IMR-90 (cell line): ENCODE measurements around the gene CBL. TPM values are rescaled to one million over a fixed set of nuclear protein-coding genes. Genes with fewer than 3 reads are reported as not detected.

Source experiments
- ATAC-seq: fragments of 200-7000 bp; cut with Tn5 transposase; 2 replicates; pipeline ENCODE4 v1.9.1; 2020; ENCODE audit warnings: low read depth, mild to moderate bottlenecking, moderate library complexity
- BruUV-seq: library from RNA; stranded (reverse); fragments of 400-500 nt; replicated peaks from 2 replicates; lab custom pipeline; 2021; lab: Mats Ljungman, UMichigan
- CTCF ChIA-PET: fragments of 300-600 bp; formaldehyde crosslinking; extraction: SDS; loops from one replicate; lab custom pipeline; 2021; ENCODE audit warnings: antibody characterized with exemption; lab: Yijun Ruan, JAX
- POLR2A ChIA-PET: fragments of 300-600 bp; sonication (Branson Sonifier 250); formaldehyde crosslinking; loops from one replicate; lab custom pipeline; 2022; ENCODE audit warnings: antibody characterized with exemption; ENCODE audit not compliant: unreplicated experiment; lab: Charles Lee
- DNase-seq: peaks from one replicate; pipeline ENCODE4 v3.0.0; 2013
- H2AFZ ChIP-seq: replicated peaks from 2 replicates; pipeline ENCODE3; 2013; ENCODE audit warnings: low read length, mild to moderate bottlenecking; ENCODE audit not compliant: poor library complexity
- H2AK5ac ChIP-seq: 2 replicates; pipeline ENCODE4 v1.6.1; 2013; ENCODE audit warnings: low read depth, low read length, inconsistent platforms
- H2AK9ac ChIP-seq: replicated peaks from 2 replicates; pipeline ENCODE3; 2013; ENCODE audit warnings: mild to moderate bottlenecking, low read depth, low read length, moderate library complexity; ENCODE audit not compliant: poor library complexity
- H2BK120ac ChIP-seq: 2 replicates; pipeline ENCODE4 v1.6.1; 2013; ENCODE audit warnings: low read depth, low read length, inconsistent platforms
- H2BK15ac ChIP-seq: 3 replicates; pipeline ENCODE4 v1.6.1; 2013; ENCODE audit warnings: low read depth, low read length, inconsistent platforms
- H2BK20ac ChIP-seq: 2 replicates; pipeline ENCODE4 v1.6.1; 2013; ENCODE audit warnings: low read depth, mild to moderate bottlenecking, inconsistent platforms, low read length, moderate library complexity
- H2BK5ac ChIP-seq: 2 replicates; pipeline ENCODE4 v1.6.1; 2013; ENCODE audit warnings: mild to moderate bottlenecking, low read depth, low read length, inconsistent platforms; ENCODE audit not compliant: poor library complexity, severe bottlenecking
- H3K14ac ChIP-seq: replicated peaks from 2 replicates; pipeline ENCODE4 v1.6.1; 2013; ENCODE audit warnings: low read depth, low read length, inconsistent platforms
- H3K18ac ChIP-seq: 2 replicates; pipeline ENCODE4 v1.6.1; 2013; ENCODE audit warnings: low read depth, low read length, control low read depth
- H3K23ac ChIP-seq: 2 replicates; pipeline ENCODE4 v1.6.1; 2013; ENCODE audit warnings: low read depth, low read length, inconsistent platforms
- H3K27ac ChIP-seq: 2 replicates; pipeline ENCODE4 v1.5.1; 2013; ENCODE audit warnings: mild to moderate bottlenecking, control low read depth, low read length; ENCODE audit not compliant: insufficient read depth
- H3K27me3 ChIP-seq: 2 replicates; pipeline ENCODE4 v1.6.1; 2013; ENCODE audit warnings: low read length; ENCODE audit not compliant: control insufficient read depth, insufficient read depth
- H3K36me3 ChIP-seq: 2 replicates; pipeline ENCODE4 v1.6.1; 2013; ENCODE audit warnings: low read length, mixed read lengths; ENCODE audit not compliant: control insufficient read depth, insufficient read depth
- H3K4ac ChIP-seq: 2 replicates; pipeline ENCODE4 v1.6.1; 2013; ENCODE audit warnings: low read depth, low read length, inconsistent platforms
- H3K4me1 ChIP-seq: 2 replicates; pipeline ENCODE4 v1.6.1; 2013; ENCODE audit warnings: low read length, mixed read lengths; ENCODE audit not compliant: control insufficient read depth, insufficient read depth
- H3K4me2 ChIP-seq: 2 replicates; pipeline ENCODE4 v1.6.1; 2013; ENCODE audit warnings: low read depth, mild to moderate bottlenecking, control low read depth, low read length, moderate library complexity
- H3K4me3 ChIP-seq: 2 replicates; pipeline ENCODE4 v1.5.1; 2013; ENCODE audit warnings: low read depth, mild to moderate bottlenecking, control low read depth, low read length, moderate library complexity; ENCODE audit not compliant: insufficient read depth
- H3K56ac ChIP-seq: 2 replicates; pipeline ENCODE4 v1.6.1; 2013; ENCODE audit warnings: low read length, inconsistent platforms; ENCODE audit not compliant: insufficient read depth; ENCODE audit errors: extremely low read depth
- H3K79me1 ChIP-seq, 2 experiments: 2 replicates each; pipeline ENCODE4 v1.6.1; 2013; ENCODE audit warnings: low read length in 2 of 2, inconsistent platforms in 1 of 2, low read depth in 1 of 2
- H3K9ac ChIP-seq: 2 replicates; pipeline ENCODE4 v1.6.1; 2013; ENCODE audit warnings: low read depth, low read length, control low read depth
- H3K9me1 ChIP-seq: 2 replicates; pipeline ENCODE4 v1.6.1; 2013; ENCODE audit warnings: low read length, inconsistent platforms; ENCODE audit not compliant: insufficient read depth
- H3K9me3 ChIP-seq: 2 replicates; pipeline ENCODE4 v1.6.1; 2013; ENCODE audit warnings: low read length; ENCODE audit not compliant: control insufficient read depth, insufficient read depth
- H4K20me1 ChIP-seq: 2 replicates; pipeline ENCODE4 v1.6.1; 2013; ENCODE audit warnings: low read length, inconsistent platforms; ENCODE audit not compliant: insufficient read depth
- H4K5ac ChIP-seq: 2 replicates; pipeline ENCODE4 v1.6.1; 2013; ENCODE audit warnings: mild to moderate bottlenecking, low read depth, low read length, control low read depth
- H4K8ac ChIP-seq, 2 experiments: 2 replicates each; pipeline ENCODE4 v1.6.1; 2013; ENCODE audit warnings: low read depth in 2 of 2, low read length in 2 of 2, control low read depth in 1 of 2, inconsistent platforms in 1 of 2
- H4K91ac ChIP-seq: 2 replicates; pipeline ENCODE4 v1.6.1; 2013; ENCODE audit warnings: low read depth, low read length, inconsistent platforms; ENCODE audit not compliant: insufficient read depth
- BHLHE40 ChIP-seq: fragments of 150-350 bp; IDR thresholded peaks from 2 replicates; pipeline ENCODE4 v1.6.1; 2016; ENCODE audit warnings: mild to moderate bottlenecking, low read depth, low read length
- CEBPB ChIP-seq: IDR thresholded peaks from 2 replicates; pipeline ENCODE4 v1.6.1; 2012; ENCODE audit warnings: low read depth, low read length, improper control_type of control experiment
- CHD1 ChIP-seq: IDR thresholded peaks from 2 replicates; pipeline ENCODE4 v1.6.1; 2012; ENCODE audit warnings: low read depth, low read length, improper control_type of control experiment
- CTCF ChIP-seq: conservative IDR thresholded peaks from 2 replicates; pipeline ENCODE4 v1.5.1; 2012; ENCODE audit warnings: mild to moderate bottlenecking, low read depth, low read length, improper control_type of control experiment
- FOS ChIP-seq: fragments of 150-350 bp; IDR thresholded peaks from 2 replicates; pipeline ENCODE4 v1.6.1; 2016; ENCODE audit warnings: low read depth, low read length
- MAFK ChIP-seq: IDR thresholded peaks from 2 replicates; pipeline ENCODE4 v1.6.1; 2012; ENCODE audit warnings: low read depth, low read length, improper control_type of control experiment
- MAZ ChIP-seq: IDR thresholded peaks from 2 replicates; pipeline ENCODE4 v1.6.1; 2012; ENCODE audit warnings: low read depth, mild to moderate bottlenecking, low read length, improper control_type of control experiment, moderate library complexity, borderline replicate concordance
- MXI1 ChIP-seq: IDR thresholded peaks from 2 replicates; pipeline ENCODE4 v1.6.1; 2012; ENCODE audit warnings: low read depth, mild to moderate bottlenecking, low read length, moderate library complexity, borderline replicate concordance
- NFE2L2 ChIP-seq: fragments of 150-350 bp; IDR thresholded peaks from 2 replicates; pipeline ENCODE4 v1.6.1; 2016; ENCODE audit warnings: low read depth, mild to moderate bottlenecking, low read length
- POLR2A ChIP-seq: IDR thresholded peaks from 2 replicates; pipeline ENCODE4 v1.6.1; 2012; ENCODE audit warnings: mild to moderate bottlenecking, low read depth, low read length
- RAD21 ChIP-seq: IDR thresholded peaks from 2 replicates; pipeline ENCODE4 v1.6.1; 2012; ENCODE audit warnings: low read length, improper control_type of control experiment
- RCOR1 ChIP-seq: IDR thresholded peaks from 2 replicates; pipeline ENCODE4 v1.6.1; 2012; ENCODE audit warnings: mild to moderate bottlenecking, low read length, improper control_type of control experiment; ENCODE audit not compliant: insufficient replicate concordance
- RFX5 ChIP-seq: IDR thresholded peaks from 2 replicates; pipeline ENCODE4 v1.8.0; 2012; ENCODE audit warnings: low read depth, mild to moderate bottlenecking, low read length, moderate library complexity
- SMC3 ChIP-seq: fragments of 150-350 bp; IDR thresholded peaks from 2 replicates; pipeline ENCODE4 v1.6.1; 2016; ENCODE audit warnings: low read depth, mild to moderate bottlenecking, antibody characterized with exemption, low read length, moderate library complexity
- WGBS, 2 experiments: methylation state at CpG; one replicate each; pipeline versions ENCODE4 v1.1.5 to v1.1.7; 2013; ENCODE audit warnings: missing lambda C conversion rate in 2 of 2; ENCODE audit not compliant: insufficient read length in 1 of 2; ENCODE audit errors: extremely low coverage in 2 of 2; 5-methylcytosine and 5-hydroxymethylcytosine counted together
- dilution Hi-C: fragments of 300-500 bp; cut with HindIII; formaldehyde crosslinking; loops from one replicate; pipeline ENCODE4 v1.14.3; 2018; ENCODE audit warnings: low sequenced_read_pairs; ENCODE audit not compliant: unreplicated experiment
- in situ Hi-C: fragments of 300-500 bp; cut with MboI; formaldehyde crosslinking; loops from 3 replicates; pipeline ENCODE4 v1.14.3; 2019; ENCODE audit warnings: low sequenced_read_pairs, inconsistent platforms, mixed read lengths
- intact Hi-C: fragments of 100-400 bp; cut with micrococcal nuclease; formaldehyde crosslinking; loops from 2 replicates; pipeline ENCODE4 v1.10.0; 2022
- polyA plus RNA-seq, 3 experiments: library from polyadenylated mRNA; depleted of rRNA; stranded (reverse); fragments of >200 nt; gene quantifications; 2 replicates each; pipeline ENCODE4 v1.2.3, GENCODE V29; 2012; ENCODE audit warnings: low replicate concordance in 1 of 3
- total RNA-seq: library from RNA; depleted of rRNA; stranded (reverse); fragments of >200 nt; gene quantifications from 2 replicates; pipeline ENCODE4 v1.2.3, GENCODE V29; 2012
- TF ChIP-seq, protein P1 (sequence below): fragments of 150-350 bp; IDR thresholded peaks from 2 replicates; pipeline ENCODE4 v1.6.1; 2016; ENCODE audit warnings: low read depth, mild to moderate bottlenecking, low read length, moderate library complexity, borderline replicate concordance
- TF ChIP-seq, protein P2 (sequence below): fragments of 150-350 bp; IDR thresholded peaks from 2 replicates; pipeline ENCODE4 v1.6.1; 2017; ENCODE audit warnings: mild to moderate bottlenecking, antibody characterized with exemption, low read length, low read depth

The CBL gene
- total and polyA plus RNA-seq, 2 of the 4 experiments (the other 2 are of a cell fraction) = 6.1 to 11.8 TPM

DNA sequence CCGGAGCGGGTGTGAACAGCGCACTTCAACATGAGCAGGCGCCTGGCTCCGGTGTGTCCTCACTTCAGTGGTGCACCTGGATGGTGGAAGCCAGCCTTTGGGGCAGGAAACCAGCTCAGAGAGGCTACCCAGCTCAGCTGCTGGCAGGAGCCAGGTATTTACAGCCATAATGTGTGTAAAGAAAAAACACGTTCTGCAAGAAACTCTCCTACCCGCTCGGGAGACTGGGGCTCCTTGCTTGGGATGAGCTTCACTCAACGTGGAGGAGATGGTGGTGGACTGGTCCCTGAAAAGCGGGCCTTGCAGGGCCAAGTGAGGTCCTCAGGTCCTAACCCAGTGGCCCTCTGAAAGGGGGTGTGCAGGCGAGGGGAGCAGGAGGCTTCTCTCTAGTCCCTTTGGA, 103.3 kb downstream of the CBL start:
- Histone ChIP-seq H4K91ac (no peak overlapping the region), H3K14ac (no peak overlapping the region), H2BK20ac (no peak overlapping the region), H2AFZ (no peak overlapping the region), H3K9me3 (no peaks in the 10 kb centered on the region), H3K9me1 (peaks cover 11% of the 10 kb centered on the region; the same call in 1 of the 2 replicates), H3K27me3 (no peaks in the 10 kb centered on the region), H2AK5ac (no peak overlapping the region), H2AK9ac (no peak overlapping the region), H3K4me1 (peaks cover 8% of the 10 kb centered on the region), H3K79me1 (peaks cover 4 to 34% of the 10 kb centered on the region in 2 experiments; a peak in 3 of 4 replicates), H3K18ac (no peak overlapping the region), H2BK5ac (no peak overlapping the region), H3K23ac (no peak overlapping the region), H3K4me3 (no peak overlapping the region), H4K20me1 (peaks cover 9% of the 10 kb centered on the region), H3K56ac (no peak overlapping the region), H3K4me2 (no peak overlapping the region), H2BK15ac (no peak overlapping the region), H2BK120ac (no peak overlapping the region), H3K36me3 (peaks cover 59% of the 10 kb centered on the region), H3K4ac (no peak overlapping the region), H3K27ac (no peak overlapping the region), H4K5ac (no peak overlapping the region), H4K8ac (no peak overlapping the region), H3K9ac (no peak overlapping the region)
- intact Hi-C loops (no loop called here), in situ Hi-C loops (no loop called here), dilution Hi-C loops (no loop called here)
- no TSS peak for BruUV-seq
- no peak for DNase-seq
- ATAC-seq = no peak
- ChIA-PET CTCF (interaction anchor here (0.6 to 1.5 kb wide), 2 partner anchors 26 to 29 kb away, joined by 3 to 7 read pairs; no protein-coding TSS in a partner anchor), POLR2A (no interaction called here)
- WGBS, 2 experiments = 97% methylated on average over 5 of the region's 11 CpGs; no CpG with 5 or more reads in 1 of the 2 experiments
- TF ChIP-seq CEBPB (no peak), RAD21 (no peak), BHLHE40 (no peak), MAFK (no peak), POLR2A (no peak), FOS (no peak), CHD1 (no peak), MAZ (no peak), RFX5 (no peak), CTCF (no peak), NFE2L2 (no peak), RCOR1 (no peak), SMC3 (no peak), MXI1 (no peak)
- TF ChIP-seq, protein P1, sequence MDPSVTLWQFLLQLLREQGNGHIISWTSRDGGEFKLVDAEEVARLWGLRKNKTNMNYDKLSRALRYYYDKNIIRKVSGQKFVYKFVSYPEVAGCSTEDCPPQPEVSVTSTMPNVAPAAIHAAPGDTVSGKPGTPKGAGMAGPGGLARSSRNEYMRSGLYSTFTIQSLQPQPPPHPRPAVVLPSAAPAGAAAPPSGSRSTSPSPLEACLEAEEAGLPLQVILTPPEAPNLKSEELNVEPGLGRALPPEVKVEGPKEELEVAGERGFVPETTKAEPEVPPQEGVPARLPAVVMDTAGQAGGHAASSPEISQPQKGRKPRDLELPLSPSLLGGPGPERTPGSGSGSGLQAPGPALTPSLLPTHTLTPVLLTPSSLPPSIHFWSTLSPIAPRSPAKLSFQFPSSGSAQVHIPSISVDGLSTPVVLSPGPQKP = no peak
- TF ChIP-seq, protein P2, sequence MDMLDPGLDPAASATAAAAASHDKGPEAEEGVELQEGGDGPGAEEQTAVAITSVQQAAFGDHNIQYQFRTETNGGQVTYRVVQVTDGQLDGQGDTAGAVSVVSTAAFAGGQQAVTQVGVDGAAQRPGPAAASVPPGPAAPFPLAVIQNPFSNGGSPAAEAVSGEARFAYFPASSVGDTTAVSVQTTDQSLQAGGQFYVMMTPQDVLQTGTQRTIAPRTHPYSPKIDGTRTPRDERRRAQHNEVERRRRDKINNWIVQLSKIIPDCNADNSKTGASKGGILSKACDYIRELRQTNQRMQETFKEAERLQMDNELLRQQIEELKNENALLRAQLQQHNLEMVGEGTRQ = no peak
